ENCODE results near the gene PTPN23. TPM values are rescaled to one million over a fixed set of nuclear protein-coding genes. Genes with fewer than 3 reads are reported as not detected.

PTPN23 gene
- total RNA-seq, 4 donors from 2014 or later, result 10.5 to 134 (median 24.4) TPM

GRCh38 chr3:47423548-47424145 is 42.8 kb downstream of the PTPN23 start:
- H3K27me3 ChIP-seq, result no peaks in the 10 kb centered on the region
- TF ChIP-seq CTCF (IDR thresholded peaks at IDR 0.05) (no peak), POLR2A (IDR thresholded peaks at IDR 0.05) (no peak)
- no peak for DNase-seq
- WGBS, 2 donors, result 85 to 100% methylated on average over 2 to 7 of the region's 8 CpGs
- peaks cover 31 to 95% (median 51%) of the 10 kb centered on the region in 3 donors for H3K36me3 ChIP-seq
- H3K4me3 ChIP-seq, result no peak overlapping the region
- no peaks in the 10 kb centered on the region for H3K9me3 ChIP-seq
- no peak overlapping the region for H3K27ac ChIP-seq
- peaks cover 12 to 19% (median 12%) of the 10 kb centered on the region in 3 donors for H3K4me1 ChIP-seq
- intact Hi-C loops (cut with DNase I), result no loop called here

DNA sequence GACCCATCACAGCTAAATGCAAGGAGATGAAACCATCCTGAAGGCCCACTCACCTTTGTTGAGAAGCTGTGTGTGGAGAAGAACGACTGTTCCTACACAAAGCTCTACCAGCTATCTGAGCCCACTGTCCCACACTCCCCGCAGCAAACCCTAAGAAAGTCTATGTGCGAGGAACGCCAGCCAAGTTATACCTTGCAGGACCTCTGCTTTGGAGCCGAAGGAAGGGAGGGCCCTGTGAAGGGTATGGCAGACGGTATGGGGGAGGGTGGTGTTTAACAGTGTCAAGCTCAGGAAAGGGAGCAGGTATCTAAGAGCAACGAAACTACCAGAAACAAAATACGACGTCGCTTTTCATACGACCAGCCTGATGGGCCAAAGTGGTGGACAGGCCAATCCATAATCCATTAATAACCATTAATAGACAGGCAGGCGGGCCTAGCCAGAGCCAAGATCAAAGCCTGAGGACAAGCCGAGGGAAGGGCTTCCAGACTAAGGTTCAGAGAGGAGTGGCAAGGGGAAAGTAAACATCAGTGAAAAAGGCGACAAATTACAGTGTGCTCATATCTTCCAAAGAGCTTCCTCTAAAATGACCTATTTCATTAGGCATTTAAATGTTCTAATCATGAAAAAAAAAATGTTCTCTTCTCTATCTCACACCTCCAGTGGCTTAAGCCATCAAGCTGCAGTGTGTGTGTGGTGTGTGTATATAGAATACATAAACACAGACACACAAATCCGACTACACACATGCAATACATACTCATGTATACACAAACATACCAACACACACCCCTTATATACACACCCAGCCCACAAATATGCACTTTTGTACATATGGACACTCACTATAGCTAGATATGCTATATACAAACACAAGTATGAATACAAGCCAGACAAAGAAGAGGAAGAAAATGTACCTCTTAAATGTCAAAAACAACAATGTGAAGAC is 43.9 kb downstream of the PTPN23 start:
- Histone ChIP-seq H3K27ac (no peak overlapping the region), H3K4me3 (no peak overlapping the region), H3K36me3 (peaks cover 20 to 95% (median 42%) of the 10 kb centered on the region in 3 donors), H3K4me1 (peaks cover 12 to 26% (median 12%) of the 10 kb centered on the region in 3 donors), H3K9me3 (no peaks in the 10 kb centered on the region), H3K27me3 (no peaks in the 10 kb centered on the region)
- intact Hi-C loops (cut with DNase I), result no loop called here
- TF ChIP-seq POLR2A (IDR thresholded peaks at IDR 0.05) (no peak), CTCF (IDR thresholded peaks at IDR 0.05) (no peak)
- WGBS, 2 donors, result 79 to 85% methylated on average over 14 to 15 of the region's 15 CpGs
- no peak for DNase-seq

DNA sequence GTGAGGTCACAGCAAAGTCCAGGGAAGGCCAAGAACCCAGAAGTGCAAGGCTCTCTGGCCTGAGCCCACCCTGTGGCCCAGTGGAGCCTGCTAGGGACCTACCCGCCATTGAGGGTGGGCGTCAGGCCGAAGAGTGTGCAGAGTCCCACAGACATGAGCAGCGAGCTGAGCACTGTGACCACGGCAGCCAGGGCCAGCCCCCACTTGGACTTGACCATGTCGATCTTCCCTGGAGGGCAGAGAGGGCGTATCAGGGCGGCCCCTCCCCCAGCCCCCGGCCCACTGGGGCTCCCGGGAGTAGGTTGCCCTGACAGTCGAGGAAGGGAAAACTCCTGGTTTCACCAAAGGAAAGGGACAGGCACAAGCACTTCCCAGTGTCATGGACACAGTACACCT is 44.6 kb downstream of the PTPN23 start:
- Histone ChIP-seq H3K27ac (no peak overlapping the region), H3K27me3 (no peaks in the 10 kb centered on the region), H3K4me1 (peaks cover 12 to 32% (median 12%) of the 10 kb centered on the region in 3 donors), H3K9me3 (no peaks in the 10 kb centered on the region), H3K4me3 (no peak overlapping the region), H3K36me3 (peaks cover 19 to 95% (median 39%) of the 10 kb centered on the region in 3 donors)
- 64 to 81% methylated on average over 3 to 5 of the region's 11 CpGs for WGBS, 2 donors
- DNase-seq, result no peak
- intact Hi-C loops (cut with DNase I), result no loop called here
- no peak for TF ChIP-seq CTCF (IDR thresholded peaks at IDR 0.05)
- TF ChIP-seq POLR2A (IDR thresholded peaks at IDR 0.05), result no peak

GRCh38 chr3:47425959-47426358 is 45.1 kb downstream of the PTPN23 start:
- Histone ChIP-seq H3K4me1 (peaks cover 12 to 28% (median 12%) of the 10 kb centered on the region in 3 donors), H3K36me3 (peaks cover 19 to 95% (median 36%) of the 10 kb centered on the region in 3 donors), H3K4me3 (no peak overlapping the region), H3K27ac (no peak overlapping the region), H3K9me3 (no peaks in the 10 kb centered on the region), H3K27me3 (no peaks in the 10 kb centered on the region)
- intact Hi-C loops (cut with DNase I), result no loop called here
- 87 to 95% methylated on average over 7 of the region's 9 CpGs for WGBS, 2 donors
- TF ChIP-seq CTCF (IDR thresholded peaks at IDR 0.05), result no peak
- TF ChIP-seq POLR2A (IDR thresholded peaks at IDR 0.05), result no peak
- no peak for DNase-seq

DNA sequence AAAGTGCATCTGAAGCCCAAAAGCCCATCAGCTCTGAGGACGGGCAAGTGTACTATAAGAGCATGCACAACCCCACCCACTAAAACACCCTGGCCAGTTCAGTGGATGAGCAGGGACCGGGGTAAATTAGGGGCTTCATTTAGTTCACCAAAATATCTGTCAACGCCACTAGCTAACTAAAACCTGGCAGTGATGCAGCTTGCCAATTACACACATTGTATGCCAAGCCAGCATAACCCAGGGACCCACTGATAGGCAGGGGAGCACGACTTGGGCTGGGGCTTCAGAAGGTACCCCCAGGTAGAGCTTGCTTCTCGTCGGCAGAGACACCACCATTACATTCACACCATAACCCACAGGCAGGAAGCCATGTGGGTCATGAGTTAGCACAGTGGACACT is 47.0 kb downstream of the PTPN23 start:
- no peak for DNase-seq
- Histone ChIP-seq H3K27ac (no peak overlapping the region), H3K9me3 (no peaks in the 10 kb centered on the region), H3K4me3 (no peak overlapping the region), H3K27me3 (no peaks in the 10 kb centered on the region), H3K36me3 (peaks cover 19 to 100% (median 42%) of the 10 kb centered on the region in 3 donors), H3K4me1 (peaks cover 0 to 13% (median 0%) of the 10 kb centered on the region in 3 donors)
- WGBS, 2 donors, result 85 to 94% methylated on average over 3 to 6 of the region's 6 CpGs
- intact Hi-C loops (cut with DNase I), result no loop called here
- TF ChIP-seq POLR2A (IDR thresholded peaks at IDR 0.05) (no peak), CTCF (IDR thresholded peaks at IDR 0.05) (no peak)
